ENCODE measurements around the gene AMER3. TPM values are rescaled to one million over a fixed set of nuclear protein-coding genes. Genes with fewer than 3 reads are reported as not detected.

AMER3 gene
- total and polyA plus RNA-seq, 2 of the 8 experiments (the other 6 are each of a cell fraction or from before 2014, with no cell fraction given): 0.15 to 0.19 TPM

DNA sequence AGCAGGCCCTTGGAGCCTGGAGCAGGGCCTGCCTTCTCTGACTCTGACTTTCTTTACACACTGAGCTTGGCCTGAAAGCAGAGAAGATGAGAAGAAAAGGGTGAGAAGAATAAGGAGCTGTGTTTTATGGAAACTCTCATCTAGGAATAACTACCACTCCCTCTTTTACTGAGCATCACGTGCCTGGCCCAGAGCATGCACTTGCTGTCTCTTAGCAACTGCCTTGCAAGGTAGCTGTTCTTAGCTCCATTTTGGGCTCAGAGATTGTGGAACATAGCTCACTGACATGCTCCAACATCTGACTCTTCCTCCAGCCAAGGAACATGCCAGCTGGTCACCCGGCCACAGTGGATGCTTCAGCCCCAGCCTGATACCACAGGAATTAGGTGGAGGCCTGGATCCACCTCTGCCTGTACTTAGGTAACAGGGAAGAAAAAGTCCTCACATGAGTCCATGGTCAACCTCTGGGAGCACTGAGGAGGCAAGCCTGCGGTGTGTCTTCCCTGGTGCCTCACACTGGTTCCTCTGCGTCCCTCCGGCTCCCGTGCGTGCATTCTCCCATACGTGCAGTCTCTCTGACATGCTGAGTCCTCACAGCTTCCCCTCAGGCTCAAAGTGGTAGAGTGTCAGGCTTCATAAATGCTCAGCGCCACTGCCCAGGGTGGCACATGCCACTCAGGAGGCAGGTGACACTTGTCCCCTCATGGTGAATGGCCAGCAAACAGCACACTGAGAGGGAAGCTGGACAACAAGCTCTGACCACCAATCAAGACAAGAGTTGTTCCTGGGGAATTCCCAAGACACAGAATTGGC is 35.7 kb downstream of the AMER3 start (continued):
- no peak for TF ChIP-seq CBX5 (IDR thresholded peaks at IDR 0.05; ENCODE audit: low read depth, low read length)
- no peak for TF ChIP-seq CHD2 (IDR thresholded peaks at IDR 0.05; ENCODE audit: low read length)
- no peak for TF ChIP-seq SUZ12 (IDR thresholded peaks at IDR 0.05; ENCODE audit: low read length)
- TF ChIP-seq CREB1 (IDR thresholded peaks at IDR 0.05): no peak
- no peak for TF ChIP-seq NANOG (IDR thresholded peaks at IDR 0.05; ENCODE audit: insufficient read depth, low read depth, low read length, poor library complexity, severe bottlenecking)
- no peak for TF ChIP-seq RAD21 (IDR thresholded peaks at IDR 0.05 in 1 of 2, conservative IDR thresholded peaks at IDR 0.05 in 1 of 2; ENCODE audit: low read depth in 2 of 2, low read length in 2 of 2)
- TF ChIP-seq SP2 (IDR thresholded peaks at IDR 0.05; ENCODE audit: low read length): no peak

Measured in H1 (cell line).